Gastroesophageal sphincter (tissue), 4 donors: ENCODE data around the gene PIK3CD. TPM values are rescaled to one million over a fixed set of nuclear protein-coding genes. Genes with fewer than 3 reads are reported as not detected.

Source experiments
- ATAC-seq: fragments of 150-250 bp; one replicate; pipeline ENCODE4 v1.9.1; 2016; ENCODE audit warnings: mild to moderate bottlenecking, moderate library complexity
- H3K27ac ChIP-seq, 4 donors: fragments of 200-600 bp; sonication (generic) in 3 of 4; 1 replicate in 3 of 4; 2 replicates in 1 of 4; pipeline ENCODE4 v1.5.1; 2016 to 2019
- H3K27me3 ChIP-seq: fragments of 200-600 bp; sonication (generic); one replicate; pipeline ENCODE4 v1.5.1; 2019
- H3K36me3 ChIP-seq, 2 donors: fragments of 200-600 bp; sonication (generic); one replicate each; pipeline ENCODE4 v1.5.1; 2019; ENCODE audit warnings: control low read depth in 1 of 2
- H3K4me1 ChIP-seq, 3 donors: fragments of 200-600 bp; sonication (generic); 1 replicate in 2 of 3; 2 replicates in 1 of 3; pipeline ENCODE4 v1.5.1; 2016 to 2019; ENCODE audit warnings: control low read depth in 2 of 3
- H3K4me3 ChIP-seq, 2 donors: fragments of 200-600 bp; sonication (generic); one replicate each; pipeline ENCODE4 v1.5.1; 2019; ENCODE audit warnings: mild to moderate bottlenecking in 1 of 2, moderate library complexity in 1 of 2
- H3K9me3 ChIP-seq, 3 donors: fragments of 200-600 bp; sonication (generic); one replicate each; pipeline ENCODE4 v1.5.1; 2017 to 2019; ENCODE audit warnings: control low read depth in 2 of 3
- EP300 ChIP-seq: sonication (generic); formaldehyde crosslinking; IDR thresholded peaks from one replicate; pipeline ENCODE4 v1.6.1; 2017; ENCODE audit warnings: antibody characterized with exemption, mild to moderate bottlenecking
- POLR2A ChIP-seq, 2 donors: fragments of 450-650 bp; IDR thresholded peaks; one replicate each; pipeline ENCODE4 v1.6.1; 2017; ENCODE audit warnings: antibody characterized with exemption in 2 of 2, mild to moderate bottlenecking in 2 of 2, moderate library complexity in 1 of 2
- POLR2AphosphoS5 ChIP-seq: sonication (generic); formaldehyde crosslinking; IDR thresholded peaks from one replicate; pipeline ENCODE4 v1.6.1; 2017; ENCODE audit warnings: antibody characterized with exemption
- WGBS, 2 donors: methylation state at CpG; one replicate each; pipeline ENCODE4 v1.1.5; 2018; ENCODE audit warnings: low coverage in 1 of 2; 5-methylcytosine and 5-hydroxymethylcytosine counted together
- total RNA-seq, 4 donors: library from RNA; depleted of rRNA; stranded (reverse); fragments of >200 nt; gene quantifications; one replicate each; pipeline ENCODE4 v1.1.0, GENCODE V29; 2016
- TF ChIP-seq, protein P1 (sequence below), 4 experiments: fragments of 200-600 bp in 2 of 4; fragments of 450-650 bp in 2 of 4; sonication (generic) in 1 of 4; IDR thresholded peaks; one replicate each; pipeline ENCODE4 v1.5.1; 2017 to 2019; ENCODE audit warnings: antibody characterized with exemption in 4 of 4, mild to moderate bottlenecking in 2 of 4, moderate library complexity in 2 of 4

PIK3CD gene
- total RNA-seq, 4 donors from 2014 or later = 8.2 to 18.2 (median 15.4) TPM

DNA sequence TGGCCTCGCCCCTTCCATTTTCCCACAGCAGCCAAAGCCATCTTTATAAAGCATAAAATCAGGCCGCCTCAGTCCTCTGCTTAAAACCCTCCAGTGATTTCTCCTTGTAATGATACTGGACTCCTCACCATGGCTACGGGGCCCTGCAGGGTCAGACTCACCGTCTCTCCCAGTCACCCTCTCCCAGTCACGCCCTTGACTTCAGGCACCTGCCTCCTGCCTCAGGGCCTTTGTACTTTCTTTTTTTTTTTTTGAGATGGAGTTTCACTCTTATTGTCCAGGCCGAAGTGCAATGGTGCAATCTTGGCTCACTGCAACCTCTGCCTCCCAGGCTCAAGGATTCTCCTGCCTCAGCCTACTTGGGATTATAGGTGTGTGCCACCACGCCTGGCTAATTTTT is 47.8 kb downstream of the PIK3CD start:
- H3K4me3 ChIP-seq = no peak overlapping the region
- peaks cover 0 to 34% of the 10 kb centered on the region in 2 donors for H3K36me3 ChIP-seq
- H3K27me3 ChIP-seq = no peaks in the 10 kb centered on the region
- no peak for ATAC-seq
- 88 to 89% methylated on average over 5 to 6 of the region's 7 CpGs for WGBS, 2 donors
- no peak for TF ChIP-seq POLR2AphosphoS5
- TF ChIP-seq, protein P1, sequence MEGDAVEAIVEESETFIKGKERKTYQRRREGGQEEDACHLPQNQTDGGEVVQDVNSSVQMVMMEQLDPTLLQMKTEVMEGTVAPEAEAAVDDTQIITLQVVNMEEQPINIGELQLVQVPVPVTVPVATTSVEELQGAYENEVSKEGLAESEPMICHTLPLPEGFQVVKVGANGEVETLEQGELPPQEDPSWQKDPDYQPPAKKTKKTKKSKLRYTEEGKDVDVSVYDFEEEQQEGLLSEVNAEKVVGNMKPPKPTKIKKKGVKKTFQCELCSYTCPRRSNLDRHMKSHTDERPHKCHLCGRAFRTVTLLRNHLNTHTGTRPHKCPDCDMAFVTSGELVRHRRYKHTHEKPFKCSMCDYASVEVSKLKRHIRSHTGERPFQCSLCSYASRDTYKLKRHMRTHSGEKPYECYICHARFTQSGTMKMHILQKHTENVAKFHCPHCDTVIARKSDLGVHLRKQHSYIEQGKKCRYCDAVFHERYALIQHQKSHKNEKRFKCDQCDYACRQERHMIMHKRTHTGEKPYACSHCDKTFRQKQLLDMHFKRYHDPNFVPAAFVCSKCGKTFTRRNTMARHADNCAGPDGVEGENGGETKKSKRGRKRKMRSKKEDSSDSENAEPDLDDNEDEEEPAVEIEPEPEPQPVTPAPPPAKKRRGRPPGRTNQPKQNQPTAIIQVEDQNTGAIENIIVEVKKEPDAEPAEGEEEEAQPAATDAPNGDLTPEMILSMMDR (IDR thresholded peaks at IDR 0.05) = no peak
- H3K27ac ChIP-seq = no peak overlapping the region
- no peaks in the 10 kb centered on the region for H3K4me1 ChIP-seq
- H3K9me3 ChIP-seq = no peaks in the 10 kb centered on the region

DNA sequence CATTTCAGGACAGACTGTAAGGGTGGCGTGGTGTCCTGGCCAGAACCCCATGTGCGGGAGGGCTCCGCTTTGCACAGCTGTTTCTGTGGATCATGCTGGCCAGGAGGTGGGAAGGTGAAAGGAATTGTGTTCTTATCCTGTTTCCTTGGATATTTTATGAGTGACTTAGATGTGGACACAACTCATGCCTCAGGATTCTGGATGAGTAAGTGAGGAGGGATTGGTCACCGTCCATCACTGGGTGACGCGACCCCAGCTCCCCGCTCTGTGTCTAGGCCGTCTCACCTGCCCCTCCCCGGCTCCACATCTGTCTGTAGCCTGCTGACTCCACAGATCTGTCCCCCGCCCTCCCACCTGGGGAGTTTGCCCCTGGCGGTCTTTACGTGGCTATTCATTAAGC is 48.8 kb downstream of the PIK3CD start:
- H3K27me3 ChIP-seq = no peaks in the 10 kb centered on the region
- H3K4me3 ChIP-seq = no peak overlapping the region
- no peaks in the 10 kb centered on the region for H3K4me1 ChIP-seq
- peaks cover 0 to 30% of the 10 kb centered on the region in 2 donors for H3K36me3 ChIP-seq
- 61 to 83% methylated on average over 7 to 9 of the region's 12 CpGs for WGBS, 2 donors
- TF ChIP-seq, protein P1 (IDR thresholded peaks at IDR 0.05) = no peak
- TF ChIP-seq EP300 (no peak), POLR2A (IDR thresholded peaks at IDR 0.05) (no peak), POLR2AphosphoS5 (no peak)
- no peak overlapping the region for H3K27ac ChIP-seq
- H3K9me3 ChIP-seq = no peaks in the 10 kb centered on the region
- ATAC-seq = no peak

DNA sequence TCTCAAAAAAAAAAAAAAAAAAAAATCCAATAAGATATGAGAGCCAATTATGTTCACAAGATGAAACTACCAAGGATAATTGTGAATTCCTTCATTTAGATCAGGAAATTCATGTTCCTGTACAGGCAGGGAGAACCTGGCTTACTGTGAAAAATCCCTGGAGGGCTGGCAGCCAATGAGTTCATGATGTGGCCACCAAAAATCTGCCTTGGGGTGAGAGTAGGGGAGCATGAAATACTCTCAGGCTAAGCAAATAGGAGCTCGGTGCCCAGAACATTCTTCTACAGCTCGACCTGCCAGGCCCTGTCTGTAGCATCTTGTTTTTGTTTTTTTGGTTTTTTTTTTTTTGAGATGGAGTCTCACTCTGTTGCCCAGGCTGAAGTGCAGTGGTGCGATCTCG is 50.1 kb downstream of the PIK3CD start:
- no peak for ATAC-seq
- no peaks in the 10 kb centered on the region for H3K27me3 ChIP-seq
- H3K4me1 ChIP-seq = no peaks in the 10 kb centered on the region
- peaks cover 0 to 30% of the 10 kb centered on the region in 2 donors for H3K36me3 ChIP-seq
- H3K9me3 ChIP-seq = no peaks in the 10 kb centered on the region
- 64 to 89% methylated on average over 2 to 4 of the region's 4 CpGs for WGBS, 2 donors
- TF ChIP-seq, protein P1 (IDR thresholded peaks at IDR 0.05) = no peak
- TF ChIP-seq POLR2A (IDR thresholded peaks at IDR 0.05) (no peak), POLR2AphosphoS5 (no peak), EP300 (no peak)
- H3K4me3 ChIP-seq = no peak overlapping the region
- H3K27ac ChIP-seq = no peak overlapping the region

DNA sequence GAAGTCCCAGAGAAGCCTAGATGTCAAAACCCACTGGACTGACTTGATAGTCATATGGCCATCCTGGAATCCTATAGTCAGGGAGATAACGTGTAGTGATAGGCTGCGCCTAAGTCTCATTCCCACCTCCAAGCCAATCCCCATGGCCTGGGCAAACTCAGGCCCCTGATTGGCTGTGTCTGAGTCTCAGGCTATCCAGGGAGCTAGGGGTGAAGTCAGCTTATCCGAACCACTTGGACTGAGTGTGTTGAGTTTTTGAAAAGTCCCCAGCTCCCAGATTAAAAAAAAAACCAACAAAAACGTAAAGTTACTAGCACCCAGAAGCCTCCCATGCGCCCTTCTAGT is 51.6 kb downstream of the PIK3CD start:
- Histone ChIP-seq H3K27me3 (no peaks in the 10 kb centered on the region), H3K36me3 (peaks cover 0 to 22% of the 10 kb centered on the region in 2 donors), H3K27ac (no peak overlapping the region), H3K9me3 (no peaks in the 10 kb centered on the region), H3K4me1 (no peaks in the 10 kb centered on the region), H3K4me3 (no peak overlapping the region)
- ATAC-seq = no peak
- 78 to 86% methylated on average over 3 to 5 of the region's 5 CpGs for WGBS, 2 donors
- TF ChIP-seq POLR2AphosphoS5 (no peak), POLR2A (IDR thresholded peaks at IDR 0.05) (no peak), EP300 (no peak)
- TF ChIP-seq, protein P1 (IDR thresholded peaks at IDR 0.05) = no peak

DNA sequence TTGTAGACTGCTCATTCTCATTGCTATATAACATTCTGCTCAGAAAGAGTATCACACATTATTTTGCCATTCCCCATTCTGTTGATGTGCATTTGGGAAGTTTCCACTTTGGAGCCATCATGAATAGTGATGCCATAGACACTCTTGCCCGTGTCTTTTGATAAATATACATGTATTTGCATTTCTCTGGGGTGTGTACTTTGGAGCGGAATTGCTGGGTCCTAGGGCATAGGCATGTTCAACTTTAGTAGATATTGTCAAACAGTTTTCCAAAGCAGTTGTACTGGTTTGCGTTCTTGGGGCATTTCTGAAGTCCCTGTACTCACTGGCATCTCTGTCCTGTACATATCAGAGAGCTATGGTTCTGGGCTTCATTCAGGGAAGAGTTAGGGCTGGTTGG is 52.1 kb downstream of the PIK3CD start:
- TF ChIP-seq, protein P1 (IDR thresholded peaks at IDR 0.05) = no peak
- TF ChIP-seq POLR2A (IDR thresholded peaks at IDR 0.05) = no peak
- no peak for TF ChIP-seq POLR2AphosphoS5
- no peak for TF ChIP-seq EP300
- 92 to 93% methylated on average over 2 to 3 of the region's 3 CpGs for WGBS, 2 donors
- H3K36me3 ChIP-seq = peaks cover 0 to 17% of the 10 kb centered on the region in 2 donors

More for the DNA sequence above, 52.1 kb downstream of the PIK3CD start:
- Histone ChIP-seq H3K4me1 (no peaks in the 10 kb centered on the region), H3K9me3 (no peaks in the 10 kb centered on the region), H3K27ac (no peak overlapping the region), H3K27me3 (no peaks in the 10 kb centered on the region), H3K4me3 (no peak overlapping the region)
- ATAC-seq = no peak
